NB4 (cell line): ENCODE data around the gene SCLY.

Experiments used
- DNase-seq: peaks from one replicate; pipeline ENCODE4 v3.0.0; 2010; ENCODE audit warnings: low read depth
- H3K4me3 ChIP-seq: one replicate; pipeline ENCODE4 v1.5.1; 2011; ENCODE audit warnings: mild to moderate bottlenecking, low read depth, low read length, moderate library complexity
- MYC ChIP-seq: IDR thresholded peaks from 2 replicates; pipeline ENCODE4 v1.6.1; 2011; ENCODE audit warnings: low read depth, low read length
- POLR2A ChIP-seq: IDR thresholded peaks from 2 replicates; pipeline ENCODE4 v1.6.1; 2011; ENCODE audit warnings: mild to moderate bottlenecking; ENCODE audit not compliant: insufficient read length; ENCODE audit errors: extremely low read depth
- TF ChIP-seq, protein P1 (sequence below): IDR thresholded peaks from one replicate; pipeline ENCODE4 v1.5.1; 2012; ENCODE audit warnings: low read depth, low read length
- TF ChIP-seq, protein P2 (sequence below): IDR thresholded peaks from 2 replicates; pipeline ENCODE4 v1.6.1; 2011; ENCODE audit warnings: low read depth, low read length

Gene SCLY

GRCh38 chr2:238143239-238143951 lies 82.6 kb downstream of the SCLY start:
- DNase-seq = peak; percentile 46
- TF ChIP-seq, protein P1, sequence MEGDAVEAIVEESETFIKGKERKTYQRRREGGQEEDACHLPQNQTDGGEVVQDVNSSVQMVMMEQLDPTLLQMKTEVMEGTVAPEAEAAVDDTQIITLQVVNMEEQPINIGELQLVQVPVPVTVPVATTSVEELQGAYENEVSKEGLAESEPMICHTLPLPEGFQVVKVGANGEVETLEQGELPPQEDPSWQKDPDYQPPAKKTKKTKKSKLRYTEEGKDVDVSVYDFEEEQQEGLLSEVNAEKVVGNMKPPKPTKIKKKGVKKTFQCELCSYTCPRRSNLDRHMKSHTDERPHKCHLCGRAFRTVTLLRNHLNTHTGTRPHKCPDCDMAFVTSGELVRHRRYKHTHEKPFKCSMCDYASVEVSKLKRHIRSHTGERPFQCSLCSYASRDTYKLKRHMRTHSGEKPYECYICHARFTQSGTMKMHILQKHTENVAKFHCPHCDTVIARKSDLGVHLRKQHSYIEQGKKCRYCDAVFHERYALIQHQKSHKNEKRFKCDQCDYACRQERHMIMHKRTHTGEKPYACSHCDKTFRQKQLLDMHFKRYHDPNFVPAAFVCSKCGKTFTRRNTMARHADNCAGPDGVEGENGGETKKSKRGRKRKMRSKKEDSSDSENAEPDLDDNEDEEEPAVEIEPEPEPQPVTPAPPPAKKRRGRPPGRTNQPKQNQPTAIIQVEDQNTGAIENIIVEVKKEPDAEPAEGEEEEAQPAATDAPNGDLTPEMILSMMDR = no peak
- TF ChIP-seq, protein P2, sequence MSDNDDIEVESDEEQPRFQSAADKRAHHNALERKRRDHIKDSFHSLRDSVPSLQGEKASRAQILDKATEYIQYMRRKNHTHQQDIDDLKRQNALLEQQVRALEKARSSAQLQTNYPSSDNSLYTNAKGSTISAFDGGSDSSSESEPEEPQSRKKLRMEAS = no peak
- TF ChIP-seq MYC (no peak), POLR2A (no peak)
- H3K4me3 ChIP-seq = no peak overlapping the region

- no peak for DNase-seq
- H3K4me3 ChIP-seq = no peak overlapping the region
- TF ChIP-seq, protein P1 = no peak
- TF ChIP-seq POLR2A (no peak), MYC (no peak)
- TF ChIP-seq, protein P2 = no peak
Measured at GRCh38 chr2:238144262-238144661, 83.5 kb downstream of the SCLY start.

DNA sequence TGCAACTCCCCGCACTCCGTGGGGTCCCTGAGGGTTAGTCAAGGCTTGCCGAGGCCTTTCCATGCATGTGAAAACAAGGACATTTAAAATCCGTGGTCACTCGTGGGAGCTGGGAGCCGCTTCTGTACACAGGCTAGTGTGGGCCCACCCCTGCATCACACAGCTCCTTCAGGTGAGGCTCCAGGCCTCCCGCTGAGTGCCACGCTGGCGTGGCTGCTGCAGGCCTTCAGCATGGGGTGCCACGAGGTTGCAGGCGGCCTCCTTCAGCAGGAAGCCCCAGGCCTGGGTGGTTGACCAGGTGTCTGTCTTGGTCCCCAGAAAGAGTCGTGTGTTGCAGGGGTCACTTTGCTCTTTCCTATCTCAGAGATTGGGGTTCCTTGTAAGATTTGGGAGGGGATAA lies 84.2 kb downstream of the SCLY start:
- no peak for TF ChIP-seq POLR2A
- TF ChIP-seq, protein P2 = no peak
- no peak for TF ChIP-seq MYC
- TF ChIP-seq, protein P1 = no peak

DNA sequence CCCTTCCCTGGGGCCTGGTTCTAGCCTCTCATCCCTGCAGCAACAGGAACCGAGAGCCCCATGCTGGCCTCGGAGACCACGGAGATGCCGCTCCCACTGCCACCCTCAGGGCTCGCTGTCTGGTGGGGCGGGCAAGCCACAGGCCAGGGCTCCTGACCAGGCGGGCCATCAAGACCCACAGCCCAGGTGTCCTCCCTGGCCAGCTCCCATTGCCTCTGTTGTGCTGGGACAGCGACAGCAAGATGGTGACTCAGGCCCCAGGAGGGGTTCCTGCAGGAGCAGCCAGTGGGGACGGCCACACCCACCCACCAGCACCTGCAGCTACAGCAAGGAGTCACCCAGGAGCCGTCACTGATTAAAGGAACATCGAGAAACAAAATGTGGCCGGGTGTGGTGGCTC lies 85.0 kb downstream of the SCLY start:
- no peak for DNase-seq
- no peak overlapping the region for H3K4me3 ChIP-seq
- TF ChIP-seq, protein P2 = no peak
- TF ChIP-seq POLR2A (no peak), MYC (no peak)
- TF ChIP-seq, protein P1 = no peak

More for the DNA sequence above, 84.2 kb downstream of the SCLY start:
- no peak overlapping the region for H3K4me3 ChIP-seq
- no peak for DNase-seq

DNA sequence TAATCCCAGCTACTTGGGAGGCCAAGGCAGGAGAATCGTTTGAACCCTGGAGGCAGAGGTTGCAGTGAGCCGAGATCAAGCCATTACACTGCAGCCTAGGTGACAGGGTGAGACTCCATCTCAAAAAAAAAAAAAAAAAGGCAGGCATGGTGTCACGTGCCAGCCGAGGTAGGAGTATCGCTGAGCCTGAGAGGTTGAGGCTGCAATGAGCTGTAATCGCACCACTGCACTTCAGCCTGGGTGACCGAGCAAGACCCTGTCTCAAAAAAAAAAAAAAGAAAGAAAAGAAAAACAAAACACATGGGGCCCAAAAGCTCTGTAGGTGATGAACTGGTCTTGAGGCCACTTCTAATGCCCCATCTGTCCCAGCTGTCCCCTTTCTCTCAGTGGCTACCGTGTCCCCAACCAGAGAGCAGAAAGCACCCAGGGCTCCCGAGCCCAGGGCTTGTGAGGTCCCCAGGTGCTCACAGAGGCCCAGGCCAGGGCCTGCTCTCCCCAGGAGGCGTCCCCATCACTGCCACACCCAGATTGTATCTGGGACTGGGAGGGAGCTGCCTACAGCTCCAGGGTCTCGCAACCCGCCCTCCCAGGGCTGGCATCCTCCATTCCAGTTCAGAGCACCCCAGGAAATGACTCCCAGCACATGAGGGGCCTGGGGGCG lies 86.2 kb downstream of the SCLY start:
- TF ChIP-seq POLR2A = no peak
- no peak for TF ChIP-seq MYC
- TF ChIP-seq, protein P2 = no peak
- TF ChIP-seq, protein P1 = no peak
- DNase-seq = no peak
- no peak overlapping the region for H3K4me3 ChIP-seq
